Peyer's patch (tissue), 4 donors: ENCODE measurements around the gene CACNG4. TPM values are rescaled to one million over a fixed set of nuclear protein-coding genes. Genes with fewer than 3 reads are reported as not detected.
"Not testable (repeated sequence)": the region's sequence is repeated elsewhere in the genome, so short reads cannot be mapped to it uniquely, and the experiment has no call there.

Source experiments
- DNase-seq, 3 donors: peaks; one replicate each; pipeline ENCODE4 v3.0.0-alpha.2; 2017 to 2019
- H3K27ac ChIP-seq, 4 donors: fragments of 200-600 bp; sonication (generic); one replicate each; pipeline ENCODE4 v1.5.1; 2016 to 2019
- H3K27me3 ChIP-seq, 2 donors: fragments of 200-600 bp; sonication (generic); one replicate each; pipeline ENCODE4 v1.5.1; 2019
- H3K36me3 ChIP-seq, 3 donors: fragments of 200-600 bp; sonication (generic); one replicate each; pipeline ENCODE4 v1.5.1; 2016 to 2019
- H3K4me1 ChIP-seq, 4 donors: fragments of 200-600 bp; sonication (generic); one replicate each; pipeline ENCODE4 v1.5.1; 2016 to 2019
- H3K4me3 ChIP-seq, 4 donors: fragments of 200-600 bp; sonication (generic); 1 replicate in 3 of 4; 2 replicates in 1 of 4; pipeline ENCODE4 v1.5.1; 2016 to 2019; ENCODE audit warnings: mild to moderate bottlenecking in 1 of 4
- H3K9me3 ChIP-seq, 4 donors: fragments of 200-600 bp; sonication (generic); one replicate each; pipeline ENCODE4 v1.5.1; 2016 to 2019; ENCODE audit warnings: mild to moderate bottlenecking in 1 of 4
- CTCF ChIP-seq, 6 experiments: fragments of 450-650 bp in 4 of 6; fragments of 200-600 bp in 2 of 6; sonication (generic) in 1 of 6; IDR thresholded peaks; one replicate each; pipeline ENCODE4 v1.5.1; 2017 to 2019; ENCODE audit warnings: antibody characterized with exemption in 6 of 6, mild to moderate bottlenecking in 3 of 6, moderate library complexity in 1 of 6
- POLR2A ChIP-seq, 2 donors: fragments of 450-650 bp; IDR thresholded peaks; one replicate each; pipeline ENCODE4 v1.5.1; 2017; ENCODE audit warnings: antibody characterized with exemption in 2 of 2, mild to moderate bottlenecking in 2 of 2, moderate library complexity in 2 of 2
- total RNA-seq, 4 donors: library from RNA; depleted of rRNA; stranded (reverse); fragments of >200 nt; gene quantifications; one replicate each; pipeline ENCODE4 v1.1.0, GENCODE V29; 2016

The CACNG4 gene
- total RNA-seq, 4 donors from 2014 or later = 0.40 TPM; not detected in 3

GRCh38 chr17:66968916-66969315 is 4.4 kb downstream of the CACNG4 start:
- no peak overlapping the region for H3K4me3 ChIP-seq
- no peak for DNase-seq
- H3K36me3 ChIP-seq = no peaks in the 10 kb centered on the region
- H3K27ac ChIP-seq = no peak overlapping the region
- H3K4me1 ChIP-seq = peaks cover 0 to 16% (median 5%) of the 10 kb centered on the region in 4 donors
- H3K9me3 ChIP-seq = no peaks in the 10 kb centered on the region
- peaks cover 0 to 17% of the 10 kb centered on the region in 2 donors for H3K27me3 ChIP-seq
- TF ChIP-seq CTCF (IDR thresholded peaks at IDR 0.05) (no peak), POLR2A (IDR thresholded peaks at IDR 0.05) (no peak)

- no peak for DNase-seq
- H3K36me3 ChIP-seq = no peaks in the 10 kb centered on the region
- no peaks in the 10 kb centered on the region for H3K9me3 ChIP-seq
- TF ChIP-seq POLR2A (IDR thresholded peaks at IDR 0.05) (no peak), CTCF (IDR thresholded peaks at IDR 0.05) (no peak)
- H3K27ac ChIP-seq = no peak overlapping the region
- peaks cover 0 to 12% (median 5%) of the 10 kb centered on the region in 4 donors for H3K4me1 ChIP-seq
- peaks cover 0 to 14% of the 10 kb centered on the region in 2 donors for H3K27me3 ChIP-seq
- no peak overlapping the region for H3K4me3 ChIP-seq
These were observed 5.6 kb downstream of the CACNG4 start for GRCh38 chr17:66970140-66970539.

GRCh38 chr17:66970797-66971196 is 6.3 kb downstream of the CACNG4 start:
- Histone ChIP-seq H3K4me1 (peaks cover 0 to 5% (median 1%) of the 10 kb centered on the region in 4 donors), H3K27me3 (peaks cover 0 to 8% of the 10 kb centered on the region in 2 donors), H3K36me3 (no peaks in the 10 kb centered on the region), H3K27ac (no peak overlapping the region), H3K9me3 (no peaks in the 10 kb centered on the region), H3K4me3 (no peak overlapping the region)
- TF ChIP-seq CTCF (IDR thresholded peaks at IDR 0.05) (no peak), POLR2A (IDR thresholded peaks at IDR 0.05) (no peak)
- DNase-seq = no peak

- no peak overlapping the region for H3K4me3 ChIP-seq
- H3K4me1 ChIP-seq = peaks cover 0 to under 1% (median 0%) of the 10 kb centered on the region in 4 donors
- H3K9me3 ChIP-seq = no peaks in the 10 kb centered on the region
- no peak for DNase-seq
- H3K27ac ChIP-seq = no peak overlapping the region
- TF ChIP-seq CTCF (IDR thresholded peaks at IDR 0.05) = no peak
- TF ChIP-seq POLR2A (IDR thresholded peaks at IDR 0.05) = no peak
- H3K27me3 ChIP-seq = peaks cover 0 to 4% of the 10 kb centered on the region in 2 donors
- no peaks in the 10 kb centered on the region for H3K36me3 ChIP-seq
These were observed 6.8 kb downstream of the CACNG4 start for GRCh38 chr17:66971264-66971663.

GRCh38 chr17:66971730-66972441 is 7.4 kb downstream of the CACNG4 start:
- no peak for TF ChIP-seq POLR2A (IDR thresholded peaks at IDR 0.05)
- TF ChIP-seq CTCF (IDR thresholded peaks at IDR 0.05) = no peak
- H3K4me3 ChIP-seq = no peak overlapping the region
- H3K27ac ChIP-seq = no peak overlapping the region
- H3K9me3 ChIP-seq = no peaks in the 10 kb centered on the region
- DNase-seq = no peak
- H3K27me3 ChIP-seq = peaks cover 0 to 4% of the 10 kb centered on the region in 2 donors
- H3K36me3 ChIP-seq = no peaks in the 10 kb centered on the region
- H3K4me1 ChIP-seq = no peaks in the 10 kb centered on the region

GRCh38 chr17:66972442-66972830 is 7.9 kb downstream of the CACNG4 start:
- not testable (repeated sequence) for H3K27me3 ChIP-seq, H3K27ac ChIP-seq, H3K4me1 ChIP-seq, H3K4me3 ChIP-seq, H3K9me3 ChIP-seq, H3K36me3 ChIP-seq, DNase-seq
